ENCODE measurements around the gene CDK17. TPM values are rescaled to one million over a fixed set of nuclear protein-coding genes. Genes with fewer than 3 reads are reported as not detected.

CDK17 gene
- total RNA-seq, 1 donor from 2014 or later = 33.8 TPM

GRCh38 chr12:96336489-96336888 is 63.8 kb downstream of the CDK17 start:
- peaks cover 10% of the 10 kb centered on the region for H3K4me1 Mint-ChIP-seq (ENCODE audit: unreplicated experiment)
- peaks cover 7% of the 10 kb centered on the region for H3K36me3 Mint-ChIP-seq (ENCODE audit: unreplicated experiment)
- H3K27me3 Mint-ChIP-seq (ENCODE audit: unreplicated experiment) = no peaks in the 10 kb centered on the region
- H3K27ac Mint-ChIP-seq (ENCODE audit: unreplicated experiment) = no peak overlapping the region
- H3K9me3 Mint-ChIP-seq (ENCODE audit: unreplicated experiment) = peaks cover 12% of the 10 kb centered on the region
- no peak for TF ChIP-seq CTCF (IDR thresholded peaks at IDR 0.05)
- H3K4me3 Mint-ChIP-seq (ENCODE audit: unreplicated experiment) = no peak overlapping the region
- no peak for DNase-seq (ENCODE audit: extremely low spot score, unreplicated experiment)

- Mint-ChIP-seq H3K27ac (ENCODE audit: unreplicated experiment) (no peak overlapping the region), H3K4me1 (ENCODE audit: unreplicated experiment) (peaks cover 9% of the 10 kb centered on the region)
- DNase-seq (ENCODE audit: extremely low spot score, unreplicated experiment) = no peak
Measured at GRCh38 chr12:96335270-96335669, 65.0 kb downstream of the CDK17 start.

GRCh38 chr12:96334502-96334901 is 65.7 kb downstream of the CDK17 start:
- H3K4me1 Mint-ChIP-seq (ENCODE audit: unreplicated experiment) = peaks cover 6% of the 10 kb centered on the region
- H3K27ac Mint-ChIP-seq (ENCODE audit: unreplicated experiment) = no peak overlapping the region
- H3K9me3 Mint-ChIP-seq (ENCODE audit: unreplicated experiment) = peaks cover 12% of the 10 kb centered on the region
- no peaks in the 10 kb centered on the region for H3K27me3 Mint-ChIP-seq (ENCODE audit: unreplicated experiment)
- H3K36me3 Mint-ChIP-seq (ENCODE audit: unreplicated experiment) = peaks cover 15% of the 10 kb centered on the region
- no peak overlapping the region for H3K4me3 Mint-ChIP-seq (ENCODE audit: unreplicated experiment)
- TF ChIP-seq CTCF (IDR thresholded peaks at IDR 0.05) = no peak
- no peak for DNase-seq (ENCODE audit: extremely low spot score, unreplicated experiment)

More at GRCh38 chr12:96335270-96335669, 65.0 kb downstream of the CDK17 start:
- no peaks in the 10 kb centered on the region for H3K27me3 Mint-ChIP-seq (ENCODE audit: unreplicated experiment)
- no peak overlapping the region for H3K4me3 Mint-ChIP-seq (ENCODE audit: unreplicated experiment)
- H3K36me3 Mint-ChIP-seq (ENCODE audit: unreplicated experiment) = peaks cover 11% of the 10 kb centered on the region
- peaks cover 12% of the 10 kb centered on the region for H3K9me3 Mint-ChIP-seq (ENCODE audit: unreplicated experiment)
- no peak for TF ChIP-seq CTCF (IDR thresholded peaks at IDR 0.05)

GRCh38 chr12:96329545-96329944 is 70.7 kb downstream of the CDK17 start:
- Mint-ChIP-seq H3K27ac (ENCODE audit: unreplicated experiment) (peak overlapping the region; percentile 23), H3K4me3 (ENCODE audit: unreplicated experiment) (no peak overlapping the region), H3K36me3 (ENCODE audit: unreplicated experiment) (peaks cover 12% of the 10 kb centered on the region), H3K9me3 (ENCODE audit: unreplicated experiment) (no peaks in the 10 kb centered on the region), H3K27me3 (ENCODE audit: unreplicated experiment) (no peaks in the 10 kb centered on the region), H3K4me1 (ENCODE audit: unreplicated experiment) (peaks cover 1% of the 10 kb centered on the region)
- DNase-seq (ENCODE audit: extremely low spot score, unreplicated experiment) = no peak
- no peak for TF ChIP-seq CTCF (IDR thresholded peaks at IDR 0.05)

GRCh38 chr12:96329018-96329417 is 71.2 kb downstream of the CDK17 start:
- DNase-seq (ENCODE audit: extremely low spot score, unreplicated experiment) = no peak
- H3K27me3 Mint-ChIP-seq (ENCODE audit: unreplicated experiment) = no peaks in the 10 kb centered on the region
- peaks cover 12% of the 10 kb centered on the region for H3K36me3 Mint-ChIP-seq (ENCODE audit: unreplicated experiment)
- no peak overlapping the region for H3K27ac Mint-ChIP-seq (ENCODE audit: unreplicated experiment)
- H3K9me3 Mint-ChIP-seq (ENCODE audit: unreplicated experiment) = no peaks in the 10 kb centered on the region
- no peak for TF ChIP-seq CTCF (IDR thresholded peaks at IDR 0.05)
- H3K4me1 Mint-ChIP-seq (ENCODE audit: unreplicated experiment) = peaks cover 1% of the 10 kb centered on the region
- no peak overlapping the region for H3K4me3 Mint-ChIP-seq (ENCODE audit: unreplicated experiment)
